Liver (tissue), 9 donors: ENCODE results near the gene OR2C1. TPM values are rescaled to one million over a fixed set of nuclear protein-coding genes. Genes with fewer than 3 reads are reported as not detected.
A peak's percentile ranks its signal among the peaks of the same experiment; 100 is the strongest.

Source experiments
- DNase-seq: peaks from one replicate; pipeline ENCODE4 v3.0.0-alpha.2; 2017; ENCODE audit warnings: low spot score
- H3K27ac ChIP-seq, 2 donors: one replicate each; pipeline ENCODE4 v1.7.0; 2013; ENCODE audit warnings: inconsistent platforms in 2 of 2, low read length in 2 of 2, control low read depth in 1 of 2, low read depth in 1 of 2, mild to moderate bottlenecking in 1 of 2
- H3K27me3 ChIP-seq, 4 donors: one replicate each; pipeline versions ENCODE4 v1.6.1 to v1.7.0; 2013; ENCODE audit warnings: low read length in 3 of 4, inconsistent platforms in 1 of 4, mild to moderate bottlenecking in 1 of 4, moderate library complexity in 1 of 4; ENCODE audit not compliant: control insufficient read depth in 4 of 4, insufficient read depth in 4 of 4
- H3K36me3 ChIP-seq, 4 donors: one replicate each; pipeline versions ENCODE4 v1.6.1 to v1.7.0; 2013; ENCODE audit warnings: low read length in 3 of 4, mild to moderate bottlenecking in 3 of 4, low read depth in 1 of 4, moderate library complexity in 1 of 4; ENCODE audit not compliant: control insufficient read depth in 4 of 4, insufficient read depth in 3 of 4
- H3K4me1 ChIP-seq, 4 donors: one replicate each; pipeline versions ENCODE4 v1.6.1 to v1.7.0; 2013; ENCODE audit warnings: low read length in 3 of 4, mild to moderate bottlenecking in 3 of 4, moderate library complexity in 1 of 4; ENCODE audit not compliant: control insufficient read depth in 4 of 4, insufficient read depth in 4 of 4
- H3K4me3 ChIP-seq, 3 donors: one replicate each; pipeline versions ENCODE4 v1.6.1 to v1.7.0; 2013; ENCODE audit warnings: low read length in 3 of 3, control low read depth in 1 of 3, low read depth in 1 of 3, mild to moderate bottlenecking in 1 of 3
- H3K9ac ChIP-seq, 2 donors: one replicate each; pipeline ENCODE4 v1.7.0; 2013; ENCODE audit warnings: low read length in 2 of 2, mild to moderate bottlenecking in 2 of 2, moderate library complexity in 2 of 2, control low read depth in 1 of 2, low read depth in 1 of 2
- H3K9me3 ChIP-seq, 4 donors: one replicate each; pipeline versions ENCODE4 v1.6.1 to v1.7.0; 2013; ENCODE audit warnings: low read length in 3 of 4; ENCODE audit not compliant: control insufficient read depth in 4 of 4
- CTCF ChIP-seq: fragments of 150-350 bp; IDR thresholded peaks from 2 replicates; pipeline ENCODE4 v1.5.1; 2017; ENCODE audit warnings: improper control_type of control experiment, low read depth, low read length; ENCODE audit not compliant: missing input control
- EGR1 ChIP-seq, 2 donors: IDR thresholded peaks; 2 replicates each; pipeline ENCODE4 v1.6.1; 2016 to 2018; ENCODE audit warnings: antibody characterized with exemption in 2 of 2, low read depth in 2 of 2
- FOXA1 ChIP-seq: IDR thresholded peaks from 2 replicates; pipeline ENCODE4 v1.6.1; 2016; ENCODE audit warnings: antibody characterized with exemption
- GABPA ChIP-seq, 2 donors: IDR thresholded peaks in 1 of 2; conservative IDR thresholded peaks in 1 of 2; 2 replicates each; pipeline ENCODE4 v1.6.1; 2016; ENCODE audit warnings: antibody characterized with exemption in 2 of 2, mild to moderate bottlenecking in 1 of 2, moderate library complexity in 1 of 2
- HNF4G ChIP-seq: IDR thresholded peaks from 2 replicates; pipeline ENCODE4 v1.6.1; 2016; ENCODE audit warnings: antibody characterized with exemption
- MAX ChIP-seq: IDR thresholded peaks from 2 replicates; pipeline ENCODE4 v1.6.1; 2016; ENCODE audit warnings: antibody characterized with exemption
- NR2F2 ChIP-seq: IDR thresholded peaks from 2 replicates; pipeline ENCODE4 v1.6.1; 2016; ENCODE audit warnings: antibody characterized with exemption
- RAD21 ChIP-seq, 2 donors: IDR thresholded peaks; 2 replicates each; pipeline ENCODE4 v1.6.1; 2016; ENCODE audit warnings: antibody characterized with exemption in 2 of 2, mild to moderate bottlenecking in 2 of 2
- RXRA ChIP-seq, 2 donors: IDR thresholded peaks; 2 replicates each; pipeline ENCODE4 v1.6.1; 2017 to 2018; ENCODE audit warnings: antibody characterized with exemption in 2 of 2, mild to moderate bottlenecking in 1 of 2
- SP1 ChIP-seq: IDR thresholded peaks from 2 replicates; pipeline ENCODE4 v1.6.1; 2018; ENCODE audit warnings: antibody characterized with exemption, mild to moderate bottlenecking
- TAF1 ChIP-seq: conservative IDR thresholded peaks from 2 replicates; pipeline ENCODE4 v1.6.1; 2016; ENCODE audit warnings: antibody characterized with exemption, mild to moderate bottlenecking
- ZBTB33 ChIP-seq: IDR thresholded peaks from 2 replicates; pipeline ENCODE4 v1.6.1; 2016; ENCODE audit warnings: antibody characterized with exemption
- WGBS: extraction: QIAGEN DNeasy Blood & Tissue Kit; methylation state at CpG from one replicate; pipeline ENCODE4 v1.1.7; 2013; 5-methylcytosine and 5-hydroxymethylcytosine counted together
- polyA plus RNA-seq, 2 donors: library from polyadenylated mRNA; stranded (reverse) in 1 of 2; unstranded in 1 of 2; fragments of 200-250 nt in 1 of 2; fragments of >200 nt in 1 of 2; fragmentation: Nextera tagmentation in 1 of 2; extraction: Ambion mirVana in 1 of 2; gene quantifications; one replicate each; pipeline versions ENCODE4 v1.2.1 to v1.2.3, GENCODE V29; 2013 to 2015
- total RNA-seq, 2 donors: library from RNA; depleted of rRNA; stranded (reverse); fragments of >200 nt; gene quantifications; one replicate each; pipeline ENCODE4 v1.2.3, GENCODE V29; 2014
- donor health status: healthy.
- donor health status: healthy.
- donor health status: healthy.
- donor health status: healthy.
- donor health status: healthy.

OR2C1 gene
- total and polyA plus RNA-seq, 4 donors, result 0.08 to 0.19 TPM; not detected in 2

GRCh38 chr16:3311496-3311895, 44.2 kb upstream of the OR2C1 start:
- WGBS, result 97% methylated on average over 4 of the region's 4 CpGs

GRCh38 chr16:3317315-3317999, 38.2 kb upstream of the OR2C1 start:
- peaks cover 9 to 57% (median 51%) of the 10 kb centered on the region in 4 donors for H3K36me3 ChIP-seq
- H3K9me3 ChIP-seq, result peaks cover 66 to 95% (median 83%) of the 10 kb centered on the region in 4 donors
- H3K27me3 ChIP-seq, result no peaks in the 10 kb centered on the region
- TF ChIP-seq RAD21 (IDR thresholded peaks at IDR 0.05) (no peak), FOXA1 (no peak), CTCF (no peak), ZBTB33 (peak; percentile 26), MAX (no peak), NR2F2 (no peak), HNF4G (no peak), GABPA (IDR thresholded peaks at IDR 0.05 in 1 of 2, conservative IDR thresholded peaks at IDR 0.05 in 1 of 2) (no peak)
- H3K27ac ChIP-seq, result no peak overlapping the region
- H3K4me1 ChIP-seq, result no peaks in the 10 kb centered on the region
- peak overlapping the region in 2 of 3 donors; percentile 48 to 79 for H3K4me3 ChIP-seq
- no peak for DNase-seq
- no peak overlapping the region for H3K9ac ChIP-seq
- 97% methylated on average over 3 of the region's 3 CpGs for WGBS

More at GRCh38 chr16:3311496-3311895, 44.2 kb upstream of the OR2C1 start:
- Histone ChIP-seq H3K9ac (no peak overlapping the region), H3K4me1 (no peaks in the 10 kb centered on the region), H3K27me3 (no peaks in the 10 kb centered on the region), H3K27ac (no peak overlapping the region), H3K36me3 (peaks cover 12 to 68% (median 60%) of the 10 kb centered on the region in 4 donors), H3K4me3 (peak overlapping the region in 2 of 3 donors; percentile 44 to 59), H3K9me3 (peaks cover 62 to 81% (median 70%) of the 10 kb centered on the region in 4 donors)
- TF ChIP-seq TAF1 (no peak), ZBTB33 (no peak), RXRA (IDR thresholded peaks at IDR 0.05) (no peak), SP1 (no peak), EGR1 (IDR thresholded peaks at IDR 0.05; ENCODE audit: low read depth in 2 of 2) (no peak)
- DNase-seq, result no peak
